ENCODE data around the gene PTPRB.

The PTPRB gene

GRCh38 chr12:70520847-70521246 is 116.4 kb downstream of the PTPRB start:
- Histone ChIP-seq H3K27me3 (ENCODE audit: low read depth, low read length) (no peaks in the 10 kb centered on the region), H3K9me3 (ENCODE audit: insufficient read depth, low read length) (no peaks in the 10 kb centered on the region), H3K36me3 (replicated peaks; ENCODE audit: low read depth, low read length) (peaks cover 19% of the 10 kb centered on the region), H3K4me1 (ENCODE audit: low read length) (no peaks in the 10 kb centered on the region), H2AFZ (ENCODE audit: low read depth, low read length) (no peak overlapping the region), H3K27ac (ENCODE audit: low read length) (no peak overlapping the region), H4K20me1 (ENCODE audit: insufficient read depth, low read length) (no peaks in the 10 kb centered on the region), H3K9ac (ENCODE audit: low read length) (no peak overlapping the region), H3K4me2 (ENCODE audit: low read length) (no peak overlapping the region), H3K4me3 (ENCODE audit: low read length) (no peak overlapping the region), H3K79me2 (ENCODE audit: low read length) (no peaks in the 10 kb centered on the region)
- no peak for TF ChIP-seq EZH2phosphoT487 (IDR thresholded peaks at IDR 0.05; ENCODE audit: low read depth)
- TF ChIP-seq CTCF (IDR thresholded peaks at IDR 0.05; ENCODE audit: low read depth, low read length): no peak

GRCh38 chr12:70513426-70513825 is 123.8 kb downstream of the PTPRB start:
- H3K36me3 ChIP-seq (replicated peaks; ENCODE audit: low read depth, low read length): peaks cover 16% of the 10 kb centered on the region
- H2AFZ ChIP-seq (ENCODE audit: low read depth, low read length): no peak overlapping the region
- no peak overlapping the region for H3K4me3 ChIP-seq (ENCODE audit: low read length)
- H3K27me3 ChIP-seq (ENCODE audit: low read depth, low read length): no peaks in the 10 kb centered on the region
- no peak overlapping the region for H3K4me2 ChIP-seq (ENCODE audit: low read length)
- no peak overlapping the region for H3K9ac ChIP-seq (ENCODE audit: low read length)
- no peaks in the 10 kb centered on the region for H3K79me2 ChIP-seq (ENCODE audit: low read length)
- H3K9me3 ChIP-seq (ENCODE audit: insufficient read depth, low read length): peaks cover under 1% of the 10 kb centered on the region; the same call in 1 of the 2 replicates
- H3K27ac ChIP-seq (ENCODE audit: low read length): no peak overlapping the region
- H3K4me1 ChIP-seq (ENCODE audit: low read length): peaks cover 15% of the 10 kb centered on the region
- H4K20me1 ChIP-seq (ENCODE audit: insufficient read depth, low read length): no peaks in the 10 kb centered on the region
- TF ChIP-seq CTCF (IDR thresholded peaks at IDR 0.05; ENCODE audit: low read depth, low read length): no peak
- no peak for TF ChIP-seq EZH2phosphoT487 (IDR thresholded peaks at IDR 0.05; ENCODE audit: low read depth)

- Histone ChIP-seq H3K4me3 (ENCODE audit: low read length) (no peak overlapping the region), H3K27me3 (ENCODE audit: low read depth, low read length) (no peaks in the 10 kb centered on the region), H3K36me3 (replicated peaks; ENCODE audit: low read depth, low read length) (peaks cover 16% of the 10 kb centered on the region), H3K79me2 (ENCODE audit: low read length) (peaks cover 18% of the 10 kb centered on the region), H3K4me1 (ENCODE audit: low read length) (peaks cover 20% of the 10 kb centered on the region), H3K27ac (ENCODE audit: low read length) (no peak overlapping the region), H2AFZ (ENCODE audit: low read depth, low read length) (no peak overlapping the region), H4K20me1 (ENCODE audit: insufficient read depth, low read length) (peaks cover 3% of the 10 kb centered on the region; the same call in 1 of the 2 replicates), H3K9me3 (ENCODE audit: insufficient read depth, low read length) (peaks cover 4% of the 10 kb centered on the region), H3K9ac (ENCODE audit: low read length) (no peak overlapping the region), H3K4me2 (ENCODE audit: low read length) (no peak overlapping the region)
- TF ChIP-seq EZH2phosphoT487 (IDR thresholded peaks at IDR 0.05; ENCODE audit: low read depth): no peak
- TF ChIP-seq CTCF (IDR thresholded peaks at IDR 0.05; ENCODE audit: low read depth, low read length): no peak
Measured at GRCh38 chr12:70508178-70508577, 129.1 kb downstream of the PTPRB start.

- Histone ChIP-seq H3K27ac (ENCODE audit: low read length) (no peak overlapping the region), H3K79me2 (ENCODE audit: low read length) (peaks cover 18% of the 10 kb centered on the region), H3K4me2 (ENCODE audit: low read length) (no peak overlapping the region)
Measured at GRCh38 chr12:70507442-70507841, 129.8 kb downstream of the PTPRB start.

More at GRCh38 chr12:70507442-70507841, 129.8 kb downstream of the PTPRB start:
- Histone ChIP-seq H3K9me3 (ENCODE audit: insufficient read depth, low read length) (peaks cover 4% of the 10 kb centered on the region), H4K20me1 (ENCODE audit: insufficient read depth, low read length) (peaks cover 3% of the 10 kb centered on the region; the same call in 1 of the 2 replicates), H3K27me3 (ENCODE audit: low read depth, low read length) (no peaks in the 10 kb centered on the region), H3K4me3 (ENCODE audit: low read length) (no peak overlapping the region), H3K9ac (ENCODE audit: low read length) (no peak overlapping the region), H3K4me1 (ENCODE audit: low read length) (peaks cover 20% of the 10 kb centered on the region), H3K36me3 (replicated peaks; ENCODE audit: low read depth, low read length) (peaks cover 16% of the 10 kb centered on the region), H2AFZ (ENCODE audit: low read depth, low read length) (no peak overlapping the region)
- TF ChIP-seq CTCF (IDR thresholded peaks at IDR 0.05; ENCODE audit: low read depth, low read length) (no peak), EZH2phosphoT487 (IDR thresholded peaks at IDR 0.05; ENCODE audit: low read depth) (no peak)

All from OCI-LY3 (cell line).